Smooth muscle cell (in vitro differentiated cells): ENCODE results near the gene IL17C. TPM values are rescaled to one million over a fixed set of nuclear protein-coding genes. Genes with fewer than 3 reads are reported as not detected.

Source experiments
- DNase-seq: peaks from one replicate; lab custom pipeline; 2025; ENCODE audit not compliant: unreplicated experiment; lab: John Stamatoyannopoulos, UW
- H2AFZ ChIP-seq: fragments of 200-600 bp; sonication (generic); 2 replicates; pipeline ENCODE4 v1.6.0; 2016; ENCODE audit warnings: antibody characterized with exemption, low read depth, mild to moderate bottlenecking
- H3F3A ChIP-seq: fragments of 200-600 bp; sonication (generic); 2 replicates; pipeline ENCODE4 v1.6.0; 2017; ENCODE audit warnings: antibody characterized with exemption, low read depth
- H3K27ac ChIP-seq: fragments of 200-600 bp; sonication (generic); 2 replicates; pipeline ENCODE4 v1.5.1; 2016; ENCODE audit warnings: low read depth, mild to moderate bottlenecking
- H3K27me3 ChIP-seq: fragments of 200-600 bp; sonication (generic); 2 replicates; pipeline ENCODE4 v1.6.1; 2016; ENCODE audit warnings: low read depth, mild to moderate bottlenecking
- H3K36me3 ChIP-seq: fragments of 200-600 bp; sonication (generic); 2 replicates; pipeline ENCODE4 v1.5.1; 2016; ENCODE audit warnings: low read depth
- H3K4me1 ChIP-seq: fragments of 200-600 bp; sonication (generic); 2 replicates; pipeline ENCODE4 v1.5.1; 2016; ENCODE audit warnings: low read depth
- H3K4me2 ChIP-seq: fragments of 200-600 bp; sonication (generic); 2 replicates; pipeline ENCODE4 v1.6.0; 2016; ENCODE audit warnings: mild to moderate bottlenecking
- H3K4me3 ChIP-seq: fragments of 200-600 bp; sonication (generic); 2 replicates; pipeline ENCODE4 v1.5.1; 2016; ENCODE audit warnings: mild to moderate bottlenecking
- H3K79me2 ChIP-seq: fragments of 200-600 bp; sonication (generic); 2 replicates; pipeline ENCODE4 v1.6.0; 2016; ENCODE audit warnings: low read depth, mild to moderate bottlenecking
- H3K9ac ChIP-seq: fragments of 200-600 bp; sonication (generic); 2 replicates; pipeline ENCODE4 v1.6.0; 2016; ENCODE audit warnings: low read depth
- H3K9me3 ChIP-seq: fragments of 200-600 bp; sonication (generic); replicated peaks from 2 replicates; pipeline ENCODE4 v1.5.1; 2016; ENCODE audit warnings: low read depth
- H4K20me1 ChIP-seq: fragments of 200-600 bp; sonication (generic); 2 replicates; pipeline ENCODE4 v1.6.0; 2016; ENCODE audit warnings: low read depth
- CTCF ChIP-seq: fragments of 200-600 bp; sonication (generic); IDR thresholded peaks from 2 replicates; pipeline ENCODE4 v1.5.1; 2017; ENCODE audit warnings: borderline replicate concordance, mild to moderate bottlenecking, antibody characterized with exemption; ENCODE audit not compliant: insufficient read depth, poor library complexity, severe bottlenecking
- WGBS: methylation state at CpG from one replicate; pipeline ENCODE4 v1.1.7; 2016; ENCODE audit warnings: low lambda C conversion rate; 5-methylcytosine and 5-hydroxymethylcytosine counted together
- polyA plus RNA-seq: library from polyadenylated mRNA; unstranded; fragments of >200 nt; fragmentation: Nextera tagmentation; extraction: Ambion mirVana; gene quantifications from 2 replicates; pipeline ENCODE4 v1.2.1, GENCODE V29; 2016
- total RNA-seq: library from RNA; depleted of rRNA; stranded (reverse); fragments of >200 nt; gene quantifications from 2 replicates; pipeline ENCODE4 v1.2.3, GENCODE V29; 2014

The IL17C gene
- not detected in 2 replicates for total RNA-seq
- polyA plus RNA-seq, result not detected in 2 replicates

- Histone ChIP-seq H3K27ac (no peak within 1 kb of the TSS), H4K20me1 (peaks cover 4% of the 10 kb centered on the region), H3F3A (no peaks in the 10 kb centered on the region), H3K9me3 (no peaks in the 10 kb centered on the region), H3K4me2 (no peak within 1 kb of the TSS), H3K4me1 (peaks cover 7% of the 10 kb centered on the region), H3K79me2 (no peaks in the 10 kb centered on the region), H3K27me3 (peaks cover 4% of the 10 kb centered on the region), H2AFZ (no peak within 1 kb of the TSS), H3K36me3 (no peaks in the 10 kb centered on the region), H3K4me3 (no peak within 1 kb of the TSS), H3K9ac (no peak within 1 kb of the TSS)
- DNase-seq, result no peak
- 72% methylated on average over 27 of the region's 27 CpGs for WGBS
- no peak for TF ChIP-seq CTCF
These were observed at the start of gene IL17C for GRCh38 chr16:88638323-88639230. Gene IL17C (plus strand): TSS chr16:88638572. CDS start chr16:88638642, 70 bp downstream.

- H3K9me3 ChIP-seq, result no peaks in the 10 kb centered on the region
- no peak overlapping the region for H3K4me2 ChIP-seq
- no peaks in the 10 kb centered on the region for H3K27me3 ChIP-seq
- peaks cover 18% of the 10 kb centered on the region for H3K79me2 ChIP-seq
- H4K20me1 ChIP-seq, result peaks cover 80% of the 10 kb centered on the region
- H3F3A ChIP-seq, result no peaks in the 10 kb centered on the region
- H3K4me1 ChIP-seq, result no peaks in the 10 kb centered on the region
- no peak overlapping the region for H3K9ac ChIP-seq
- no peak overlapping the region for H2AFZ ChIP-seq
- no peak for TF ChIP-seq CTCF
- H3K36me3 ChIP-seq, result peaks cover 9% of the 10 kb centered on the region
- no peak for DNase-seq
- WGBS, result 98% methylated on average over 6 of the region's 6 CpGs
- H3K27ac ChIP-seq, result no peak overlapping the region
- H3K4me3 ChIP-seq, result no peak overlapping the region
These were observed 49.6 kb upstream of the IL17C start for GRCh38 chr16:88588754-88589153.

GRCh38 chr16:88589441-88589840 lies 48.9 kb upstream of the IL17C start:
- Histone ChIP-seq H4K20me1 (peaks cover 78% of the 10 kb centered on the region), H3F3A (no peaks in the 10 kb centered on the region), H3K4me2 (no peak overlapping the region), H3K36me3 (peaks cover 9% of the 10 kb centered on the region), H3K79me2 (peaks cover 12% of the 10 kb centered on the region), H3K27ac (no peak overlapping the region), H2AFZ (no peak overlapping the region), H3K9me3 (no peaks in the 10 kb centered on the region), H3K9ac (no peak overlapping the region), H3K4me1 (no peaks in the 10 kb centered on the region), H3K4me3 (no peak overlapping the region), H3K27me3 (no peaks in the 10 kb centered on the region)
- no peak for DNase-seq
- TF ChIP-seq CTCF, result no peak
- 95% methylated on average over 11 of the region's 11 CpGs for WGBS
